Astrocyte (in vitro differentiated cells and primary cell): ENCODE measurements around the gene APOH. TPM values are rescaled to one million over a fixed set of nuclear protein-coding genes. Genes with fewer than 3 reads are reported as not detected.

Experiments used
- DNase-seq: peaks from one replicate; pipeline ENCODE4 v3.0.0-alpha.2; 2010; ENCODE audit warnings: low read depth
- FAIRE-seq: peaks from 2 replicates; lab custom pipeline; 2011; peaks lifted over from hg19 to GRCh38; lab: Jason Lieb, UNC
- H2AFZ ChIP-seq: 2 replicates; pipeline ENCODE4 v1.6.0; 2012; ENCODE audit warnings: low read depth, low read length, inconsistent platforms
- H3K27ac ChIP-seq: 2 replicates; pipeline ENCODE4 v1.5.1; 2011; ENCODE audit warnings: low read depth, low read length, inconsistent platforms
- H3K27me3 ChIP-seq: 2 replicates; pipeline ENCODE4 v1.6.0; 2011; ENCODE audit warnings: low read length, inconsistent platforms; ENCODE audit not compliant: insufficient read depth
- H3K36me3 ChIP-seq: 2 replicates; pipeline ENCODE4 v1.5.1; 2011; ENCODE audit warnings: low read length, inconsistent platforms; ENCODE audit not compliant: insufficient read depth
- H3K4me1 ChIP-seq: 2 replicates; pipeline ENCODE4 v1.5.1; 2011; ENCODE audit warnings: low read length, inconsistent platforms; ENCODE audit not compliant: insufficient read depth
- H3K4me2 ChIP-seq: 2 replicates; pipeline ENCODE4 v1.6.0; 2012; ENCODE audit warnings: low read length, inconsistent platforms
- H3K4me3 ChIP-seq: 2 replicates; pipeline ENCODE4 v1.5.1; 2011; ENCODE audit warnings: low read depth, mild to moderate bottlenecking, low read length, inconsistent platforms; ENCODE audit not compliant: insufficient read depth
- H3K79me2 ChIP-seq: 2 replicates; pipeline ENCODE4 v1.6.0; 2012; ENCODE audit warnings: mild to moderate bottlenecking, low read length, inconsistent platforms; ENCODE audit not compliant: insufficient read depth
- H3K9ac ChIP-seq: 2 replicates; pipeline ENCODE4 v1.6.0; 2012; ENCODE audit warnings: mild to moderate bottlenecking, low read length, inconsistent platforms
- H3K9me3 ChIP-seq: 2 replicates; pipeline ENCODE4 v1.5.1; 2012; ENCODE audit warnings: low read depth, mild to moderate bottlenecking, low read length, inconsistent platforms; ENCODE audit not compliant: insufficient read depth
- H4K20me1 ChIP-seq: 2 replicates; pipeline ENCODE4 v1.6.0; 2012; ENCODE audit warnings: low read length, inconsistent platforms; ENCODE audit not compliant: insufficient read depth
- H3K27ac Mint-ChIP-seq: one replicate; pipeline ENCODE4 v1.8.0; 2021; ENCODE audit warnings: mild to moderate bottlenecking, mixed read lengths; ENCODE audit not compliant: unreplicated experiment
- H3K27me3 Mint-ChIP-seq: one replicate; pipeline ENCODE4 v1.8.0; 2021; ENCODE audit warnings: low read depth, mixed read lengths; ENCODE audit not compliant: unreplicated experiment
- H3K36me3 Mint-ChIP-seq: one replicate; pipeline ENCODE4 v1.8.0; 2021; ENCODE audit warnings: low read depth, mixed read lengths; ENCODE audit not compliant: unreplicated experiment
- H3K4me1 Mint-ChIP-seq: one replicate; pipeline ENCODE4 v1.8.0; 2021; ENCODE audit warnings: low read depth, mixed read lengths; ENCODE audit not compliant: unreplicated experiment
- H3K4me3 Mint-ChIP-seq: one replicate; pipeline ENCODE4 v1.8.0; 2021; ENCODE audit warnings: mild to moderate bottlenecking, moderate library complexity, mixed read lengths; ENCODE audit not compliant: unreplicated experiment
- H3K9me3 Mint-ChIP-seq: one replicate; pipeline ENCODE4 v1.8.0; 2021; ENCODE audit warnings: mild to moderate bottlenecking, mixed read lengths; ENCODE audit not compliant: unreplicated experiment
- EZH2 ChIP-seq: IDR thresholded peaks from 2 replicates; pipeline ENCODE4 v1.6.1; 2012; ENCODE audit warnings: mild to moderate bottlenecking, low read length, inconsistent platforms; ENCODE audit not compliant: insufficient read depth
- total RNA-seq: library from RNA; stranded (reverse); gene quantifications from 2 replicates; pipeline ENCODE4 v1.2.1, GENCODE V29; 2021
- TF ChIP-seq, protein P1 (sequence below): IDR thresholded peaks from 2 replicates; pipeline ENCODE4 v1.5.1; 2011; ENCODE audit warnings: low read depth, mild to moderate bottlenecking, inconsistent platforms, low read length, moderate library complexity; ENCODE audit not compliant: insufficient read depth

Gene APOH
- total RNA-seq, 1 donor from 2014 or later: not detected

GRCh38 chr17:66198242-66198641 lies 31.0 kb downstream of the APOH start:
- Histone ChIP-seq H3K36me3 (no peaks in the 10 kb centered on the region), H3K27ac (no peak overlapping the region), H3K27me3 (no peaks in the 10 kb centered on the region), H3K79me2 (no peaks in the 10 kb centered on the region), H3K4me1 (no peaks in the 10 kb centered on the region), H3K4me3 (no peak overlapping the region), H2AFZ (no peak overlapping the region), H3K9me3 (no peaks in the 10 kb centered on the region), H4K20me1 (no peaks in the 10 kb centered on the region), H3K9ac (no peak overlapping the region), H3K4me2 (no peak overlapping the region)
- Mint-ChIP-seq H3K4me1 (peaks cover 4% of the 10 kb centered on the region), H3K27ac (no peak overlapping the region), H3K27me3 (no peaks in the 10 kb centered on the region), H3K36me3 (no peaks in the 10 kb centered on the region), H3K9me3 (no peaks in the 10 kb centered on the region), H3K4me3 (no peak overlapping the region)
- TF ChIP-seq, protein P1, sequence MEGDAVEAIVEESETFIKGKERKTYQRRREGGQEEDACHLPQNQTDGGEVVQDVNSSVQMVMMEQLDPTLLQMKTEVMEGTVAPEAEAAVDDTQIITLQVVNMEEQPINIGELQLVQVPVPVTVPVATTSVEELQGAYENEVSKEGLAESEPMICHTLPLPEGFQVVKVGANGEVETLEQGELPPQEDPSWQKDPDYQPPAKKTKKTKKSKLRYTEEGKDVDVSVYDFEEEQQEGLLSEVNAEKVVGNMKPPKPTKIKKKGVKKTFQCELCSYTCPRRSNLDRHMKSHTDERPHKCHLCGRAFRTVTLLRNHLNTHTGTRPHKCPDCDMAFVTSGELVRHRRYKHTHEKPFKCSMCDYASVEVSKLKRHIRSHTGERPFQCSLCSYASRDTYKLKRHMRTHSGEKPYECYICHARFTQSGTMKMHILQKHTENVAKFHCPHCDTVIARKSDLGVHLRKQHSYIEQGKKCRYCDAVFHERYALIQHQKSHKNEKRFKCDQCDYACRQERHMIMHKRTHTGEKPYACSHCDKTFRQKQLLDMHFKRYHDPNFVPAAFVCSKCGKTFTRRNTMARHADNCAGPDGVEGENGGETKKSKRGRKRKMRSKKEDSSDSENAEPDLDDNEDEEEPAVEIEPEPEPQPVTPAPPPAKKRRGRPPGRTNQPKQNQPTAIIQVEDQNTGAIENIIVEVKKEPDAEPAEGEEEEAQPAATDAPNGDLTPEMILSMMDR: no peak
- no peak for TF ChIP-seq EZH2
- FAIRE-seq (no peak), DNase-seq (no peak)

DNA sequence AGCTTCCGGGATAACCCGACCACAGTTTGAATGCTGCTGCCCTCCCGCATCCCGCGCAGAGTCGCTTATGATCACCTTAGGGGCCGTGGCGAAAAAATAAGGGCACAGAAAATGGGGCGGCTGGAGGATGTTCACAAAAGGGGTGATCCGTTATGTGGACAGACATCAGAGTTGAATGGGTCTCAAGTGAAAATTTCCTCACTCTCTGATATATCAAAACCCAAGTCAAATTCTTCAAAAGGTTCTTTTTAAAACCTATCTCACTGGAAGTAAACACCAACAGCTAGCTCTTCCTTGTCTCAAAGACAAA lies 36.9 kb downstream of the APOH start:
- FAIRE-seq: no peak
- H3K4me2 ChIP-seq: peak overlapping the region; percentile 95
- peak overlapping the region; percentile 54 for H3K27ac Mint-ChIP-seq
- H4K20me1 ChIP-seq: peaks cover 5% of the 10 kb centered on the region
- peak overlapping the region; percentile 75 for H3K4me3 ChIP-seq
- peaks cover 7% of the 10 kb centered on the region for H3K4me1 Mint-ChIP-seq
- peaks cover 16% of the 10 kb centered on the region for H3K4me1 ChIP-seq
- H3K4me3 Mint-ChIP-seq: peak overlapping the region; percentile 94
- peaks cover 3% of the 10 kb centered on the region for H3K79me2 ChIP-seq
- TF ChIP-seq, protein P1: no peak
- no peak for TF ChIP-seq EZH2
- peak overlapping the region; percentile 88 for H3K9ac ChIP-seq
- H2AFZ ChIP-seq: peak overlapping the region; percentile 82
- no peaks in the 10 kb centered on the region for H3K27me3 ChIP-seq
- H3K27ac ChIP-seq: no peak overlapping the region
- H3K27me3 Mint-ChIP-seq: no peaks in the 10 kb centered on the region
- H3K36me3 Mint-ChIP-seq: no peaks in the 10 kb centered on the region
- H3K9me3 Mint-ChIP-seq: no peaks in the 10 kb centered on the region
- no peaks in the 10 kb centered on the region for H3K36me3 ChIP-seq
- DNase-seq: no peak
- no peaks in the 10 kb centered on the region for H3K9me3 ChIP-seq

GRCh38 chr17:66191593-66192377 lies 37.4 kb downstream of the APOH start, which contains the start of gene CEP112:
TSS of gene CEP112 (minus strand) at chr17:66192133.
- H3K36me3 Mint-ChIP-seq: no peaks in the 10 kb centered on the region
- FAIRE-seq: no peak
- Histone ChIP-seq H3K9me3 (no peaks in the 10 kb centered on the region), H3K4me3 (peak within 1 kb of the TSS; percentile 75), H3K27me3 (no peaks in the 10 kb centered on the region), H3K36me3 (no peaks in the 10 kb centered on the region), H2AFZ (peak within 1 kb of the TSS; percentile 82), H3K4me2 (peak within 1 kb of the TSS; percentile 95), H3K9ac (peak within 1 kb of the TSS; percentile 88), H4K20me1 (peaks cover 11% of the 10 kb centered on the region), H3K4me1 (peaks cover 16% of the 10 kb centered on the region), H3K27ac (peak within 1 kb of the TSS; percentile 56), H3K79me2 (peaks cover 3% of the 10 kb centered on the region)
- TF ChIP-seq EZH2: no peak
- TF ChIP-seq, protein P1: no peak
- H3K9me3 Mint-ChIP-seq: no peaks in the 10 kb centered on the region
- DNase-seq: peak; percentile 42
- H3K4me3 Mint-ChIP-seq: peak within 1 kb of the TSS; percentile 94
- H3K27me3 Mint-ChIP-seq: no peaks in the 10 kb centered on the region
- peak within 1 kb of the TSS; percentile 90 for H3K27ac Mint-ChIP-seq
- H3K4me1 Mint-ChIP-seq: peaks cover 7% of the 10 kb centered on the region
